ENCODE data around the gene SDK2.

DNA sequence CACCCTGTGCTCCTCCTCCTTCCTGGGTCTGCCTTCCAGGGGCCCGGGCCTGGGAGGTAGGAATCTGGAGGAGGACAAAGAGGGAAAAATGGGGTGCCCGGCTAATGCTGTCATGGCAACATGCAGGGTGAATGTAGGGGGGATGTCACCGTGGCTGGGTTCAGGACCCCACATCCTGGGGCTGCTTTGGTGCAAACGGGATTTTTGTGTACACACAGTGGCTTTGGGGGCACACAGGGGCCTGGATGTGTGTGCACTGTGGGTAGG is 295.5 kb downstream of the SDK2 start:
- TF ChIP-seq, protein P1, sequence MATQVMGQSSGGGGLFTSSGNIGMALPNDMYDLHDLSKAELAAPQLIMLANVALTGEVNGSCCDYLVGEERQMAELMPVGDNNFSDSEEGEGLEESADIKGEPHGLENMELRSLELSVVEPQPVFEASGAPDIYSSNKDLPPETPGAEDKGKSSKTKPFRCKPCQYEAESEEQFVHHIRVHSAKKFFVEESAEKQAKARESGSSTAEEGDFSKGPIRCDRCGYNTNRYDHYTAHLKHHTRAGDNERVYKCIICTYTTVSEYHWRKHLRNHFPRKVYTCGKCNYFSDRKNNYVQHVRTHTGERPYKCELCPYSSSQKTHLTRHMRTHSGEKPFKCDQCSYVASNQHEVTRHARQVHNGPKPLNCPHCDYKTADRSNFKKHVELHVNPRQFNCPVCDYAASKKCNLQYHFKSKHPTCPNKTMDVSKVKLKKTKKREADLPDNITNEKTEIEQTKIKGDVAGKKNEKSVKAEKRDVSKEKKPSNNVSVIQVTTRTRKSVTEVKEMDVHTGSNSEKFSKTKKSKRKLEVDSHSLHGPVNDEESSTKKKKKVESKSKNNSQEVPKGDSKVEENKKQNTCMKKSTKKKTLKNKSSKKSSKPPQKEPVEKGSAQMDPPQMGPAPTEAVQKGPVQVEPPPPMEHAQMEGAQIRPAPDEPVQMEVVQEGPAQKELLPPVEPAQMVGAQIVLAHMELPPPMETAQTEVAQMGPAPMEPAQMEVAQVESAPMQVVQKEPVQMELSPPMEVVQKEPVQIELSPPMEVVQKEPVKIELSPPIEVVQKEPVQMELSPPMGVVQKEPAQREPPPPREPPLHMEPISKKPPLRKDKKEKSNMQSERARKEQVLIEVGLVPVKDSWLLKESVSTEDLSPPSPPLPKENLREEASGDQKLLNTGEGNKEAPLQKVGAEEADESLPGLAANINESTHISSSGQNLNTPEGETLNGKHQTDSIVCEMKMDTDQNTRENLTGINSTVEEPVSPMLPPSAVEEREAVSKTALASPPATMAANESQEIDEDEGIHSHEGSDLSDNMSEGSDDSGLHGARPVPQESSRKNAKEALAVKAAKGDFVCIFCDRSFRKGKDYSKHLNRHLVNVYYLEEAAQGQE (IDR thresholded peaks at IDR 0.05; ENCODE audit: insufficient replicate concordance, low read depth), result no peak
- no peak for TF ChIP-seq CTCF (IDR thresholded peaks at IDR 0.05; ENCODE audit: insufficient read depth, low read length)
